Right lobe of liver (tissue), 6 donors: ENCODE data around the gene HIPK3. TPM values are rescaled to one million over a fixed set of nuclear protein-coding genes. Genes with fewer than 3 reads are reported as not detected.

Experiments used
- ATAC-seq, 4 donors: fragments of 200-7000 bp; cut with Tn5 transposase; one replicate each; pipeline ENCODE4 v1.9.1; 2020; ENCODE audit warnings: mild to moderate bottlenecking in 4 of 4, moderate library complexity in 4 of 4
- DNase-seq, 3 donors: peaks; one replicate each; pipeline ENCODE4 v3.0.0-alpha.2; 2020
- H3K27ac ChIP-seq, 3 donors: fragments of 200-600 bp; one replicate each; pipeline ENCODE4 v1.8.0; 2022
- H3K27me3 ChIP-seq, 2 donors: fragments of 200-600 bp; one replicate each; pipeline ENCODE4 v1.8.0; 2022
- H3K36me3 ChIP-seq, 4 donors: fragments of 200-600 bp; sonication (generic) in 1 of 4; one replicate each; pipeline versions ENCODE4 v1.5.1 to v1.8.0; 2017 to 2022; ENCODE audit warnings: control low read depth in 1 of 4
- H3K4me1 ChIP-seq, 4 donors: fragments of 200-600 bp; sonication (generic) in 1 of 4; one replicate each; pipeline versions ENCODE4 v1.5.1 to v1.8.0; 2017 to 2022; ENCODE audit warnings: control low read depth in 1 of 4
- H3K4me3 ChIP-seq, 3 donors: fragments of 200-600 bp; one replicate each; pipeline ENCODE4 v1.8.0; 2022
- H3K9me3 ChIP-seq, 4 donors: fragments of 200-600 bp; sonication (generic) in 1 of 4; one replicate each; pipeline versions ENCODE4 v1.5.1 to v1.8.0; 2017 to 2022; ENCODE audit warnings: control low read depth in 1 of 4
- CTCF ChIP-seq, 4 donors: fragments of 200-600 bp in 3 of 4; fragments of 450-650 bp in 1 of 4; IDR thresholded peaks; one replicate each; pipeline versions ENCODE4 v1.5.1 to v1.8.0; 2016 to 2022; ENCODE audit warnings: antibody characterized with exemption in 4 of 4, mild to moderate bottlenecking in 2 of 4
- POLR2A ChIP-seq: fragments of 450-650 bp; IDR thresholded peaks from one replicate; pipeline ENCODE4 v1.6.1; 2017; ENCODE audit warnings: antibody characterized with exemption, mild to moderate bottlenecking
- WGBS: methylation state at CpG from one replicate; pipeline ENCODE4 v1.1.6; 2018; ENCODE audit warnings: low coverage, low lambda C conversion rate; ENCODE audit not compliant: insufficient coverage; ENCODE audit errors: missing lambda C conversion rate; 5-methylcytosine and 5-hydroxymethylcytosine counted together
- intact Hi-C, 2 donors: fragments of 100-400 bp; cut with DNase I; formaldehyde crosslinking; loops; one replicate each; pipeline versions ENCODE4 v1.11.2 to v1.14.1; 2022
- total RNA-seq, 6 experiments: library from RNA; depleted of rRNA in 2 of 6; stranded (reverse); fragments of >200 nt in 2 of 6; fragmentation: NEBNext Ultra II Directional in 3 of 6; extraction: Animal tissue kit (Norgen Biotek cat#: 25700) in 3 of 6; gene quantifications; one replicate each; pipeline versions ENCODE4 v1.1.0 to v1.2.4, GENCODE V29; 2016 to 2023
- donor health status: DM: no; HTN: yes; CAD: no.
- donor health status: DM: no; HTN: no; CAD: no.
- donor health status: DM: no; HTN: no; CAD: no.
- donor health status: DM: no; HTN: yes; CAD: no.
- donor health status: DM: no; HTN: yes; CAD: no.

The HIPK3 gene
- total RNA-seq, 6 experiments from 2014 or later = 33.3 to 56.4 (median 38.1) TPM

GRCh38 chr11:33321422-33321821 lies 64.2 kb downstream of the HIPK3 start:
- no peaks in the 10 kb centered on the region for H3K9me3 ChIP-seq
- intact Hi-C loops = loop anchor here in 1 of 2 donors (10.0 kb wide), 1 partner anchor 147 kb away; no protein-coding TSS in a partner anchor
- H3K4me1 ChIP-seq = peaks cover 0 to 25% (median 0%) of the 10 kb centered on the region in 4 donors
- H3K27ac ChIP-seq = no peak overlapping the region
- DNase-seq (no peak), ATAC-seq (no peak)
- no peak overlapping the region for H3K4me3 ChIP-seq
- no peaks in the 10 kb centered on the region for H3K27me3 ChIP-seq
- H3K36me3 ChIP-seq = no peaks in the 10 kb centered on the region
- TF ChIP-seq POLR2A = no peak

GRCh38 chr11:33323421-33323820 lies 66.2 kb downstream of the HIPK3 start:
- 81% methylated on average over 4 of the region's 4 CpGs for WGBS
- H3K36me3 ChIP-seq = no peaks in the 10 kb centered on the region
- no peak for TF ChIP-seq POLR2A
- TF ChIP-seq CTCF (IDR thresholded peaks at IDR 0.05) = no peak
- ATAC-seq (no peak), DNase-seq (no peak)
- H3K4me1 ChIP-seq = peaks cover 0 to 25% (median 2%) of the 10 kb centered on the region in 4 donors
- H3K4me3 ChIP-seq = no peak overlapping the region
- H3K9me3 ChIP-seq = no peaks in the 10 kb centered on the region
- no peak overlapping the region for H3K27ac ChIP-seq
- intact Hi-C loops = loop anchor here in 1 of 2 donors (10.0 kb wide), 1 partner anchor 149 kb away; no protein-coding TSS in a partner anchor
- H3K27me3 ChIP-seq = no peaks in the 10 kb centered on the region

GRCh38 chr11:33324302-33324985 lies 67.3 kb downstream of the HIPK3 start:
- no peak overlapping the region for H3K27ac ChIP-seq

GRCh38 chr11:33325451-33325850 lies 68.3 kb downstream of the HIPK3 start:
- peaks cover 0 to 15% (median 2%) of the 10 kb centered on the region in 4 donors for H3K4me1 ChIP-seq
- WGBS = 71% methylated on average over 5 of the region's 5 CpGs

More at GRCh38 chr11:33324302-33324985, 67.3 kb downstream of the HIPK3 start:
- Histone ChIP-seq H3K36me3 (no peaks in the 10 kb centered on the region), H3K4me1 (peaks cover 0 to 25% (median 2%) of the 10 kb centered on the region in 4 donors), H3K27me3 (no peaks in the 10 kb centered on the region), H3K9me3 (no peaks in the 10 kb centered on the region), H3K4me3 (no peak overlapping the region)
- ATAC-seq = peak in 3 of 4 donors; percentile 15 to 45 (median 38)
- TF ChIP-seq CTCF (IDR thresholded peaks at IDR 0.05) = no peak
- no peak for TF ChIP-seq POLR2A
- DNase-seq = no peak
- intact Hi-C loops = loop anchor here in 1 of 2 donors (10.0 kb wide), 1 partner anchor 150 kb away; no protein-coding TSS in a partner anchor
- 74% methylated on average over 4 of the region's 4 CpGs for WGBS

More at GRCh38 chr11:33325451-33325850, 68.3 kb downstream of the HIPK3 start:
- H3K9me3 ChIP-seq = no peaks in the 10 kb centered on the region
- H3K4me3 ChIP-seq = no peak overlapping the region
- H3K27me3 ChIP-seq = no peaks in the 10 kb centered on the region
- intact Hi-C loops = loop anchor here in 1 of 2 donors (10.0 kb wide), 1 partner anchor 151 kb away; no protein-coding TSS in a partner anchor
- no peaks in the 10 kb centered on the region for H3K36me3 ChIP-seq
- TF ChIP-seq POLR2A (no peak), CTCF (IDR thresholded peaks at IDR 0.05) (no peak)
- H3K27ac ChIP-seq = no peak overlapping the region
- ATAC-seq = peak in 1 of 4 donors; percentile 33
- DNase-seq = no peak
